H1 (cell line): Measurements from ENCODE around the gene ZFYVE27. TPM values are rescaled to one million over a fixed set of nuclear protein-coding genes. Genes with fewer than 3 reads are reported as not detected.

Experiments
- CTCF ChIA-PET: fragments of 300-600 bp; sonication (Branson Sonifier 250); formaldehyde crosslinking; loops from one replicate; lab custom pipeline; 2021; ENCODE audit not compliant: partially characterized antibody; lab: Charles Lee
- POLR2A ChIA-PET: fragments of 300-600 bp; sonication (Branson Sonifier 250); formaldehyde crosslinking; loops from one replicate; lab custom pipeline; 2021; ENCODE audit warnings: inconsistent platforms; ENCODE audit not compliant: partially characterized antibody; lab: Charles Lee
- DNase-seq, 2 experiments: peaks; one replicate each; pipeline versions ENCODE4 v3.0.0 to v3.0.0-alpha.2; 2010 to 2022; ENCODE audit warnings: low spot score in 2 of 2, low read depth in 1 of 2, mixed read lengths in 1 of 2
- FAIRE-seq: peaks from 2 replicates; lab custom pipeline; 2011; peaks lifted over from hg19 to GRCh38; lab: Jason Lieb, UNC
- H2AFZ ChIP-seq: 2 replicates; pipeline ENCODE4 v1.8.1; 2012; ENCODE audit warnings: low read length, inconsistent platforms
- H2AK5ac ChIP-seq: 2 replicates; pipeline ENCODE4 v1.6.1; 2013; ENCODE audit warnings: low read depth, low read length
- H2BK120ac ChIP-seq: replicated peaks from 2 replicates; pipeline ENCODE3; 2013; ENCODE audit warnings: low read depth, low read length, inconsistent platforms
- H2BK12ac ChIP-seq: 2 replicates; pipeline ENCODE4 v1.6.1; 2013; ENCODE audit warnings: low read depth, low read length
- H2BK15ac ChIP-seq: 2 replicates; pipeline ENCODE4 v1.6.1; 2013; ENCODE audit warnings: low read length
- H2BK20ac ChIP-seq: 2 replicates; pipeline ENCODE4 v1.6.1; 2013; ENCODE audit warnings: low read length
- H2BK5ac ChIP-seq: 2 replicates; pipeline ENCODE4 v1.6.1; 2013; ENCODE audit warnings: low read depth, low read length
- H3K14ac ChIP-seq: 2 replicates; pipeline ENCODE4 v1.6.1; 2013; ENCODE audit warnings: inconsistent platforms; ENCODE audit not compliant: insufficient read length
- H3K18ac ChIP-seq: 2 replicates; pipeline ENCODE4 v1.6.1; 2013; ENCODE audit warnings: low read length; ENCODE audit errors: extremely low read depth
- H3K23ac ChIP-seq: 2 replicates; pipeline ENCODE4 v1.6.1; 2013; ENCODE audit warnings: inconsistent platforms; ENCODE audit not compliant: insufficient read length
- H3K23me2 ChIP-seq: 2 replicates; pipeline ENCODE4 v1.6.1; 2013; ENCODE audit warnings: low read depth, low read length
- H3K27ac ChIP-seq: 2 replicates; pipeline ENCODE4 v1.6.1; 2011; ENCODE audit warnings: low read depth, low read length, inconsistent platforms
- H3K27me3 ChIP-seq, 4 experiments: replicated peaks in 1 of 4; 1 replicate in 1 of 4; 2 replicates in 3 of 4; pipeline versions ENCODE4 v1.6.1 to v1.8.1; 2011 to 2013; ENCODE audit warnings: low read length in 3 of 4, mild to moderate bottlenecking in 3 of 4, inconsistent platforms in 2 of 4, mixed read lengths in 2 of 4, moderate library complexity in 1 of 4; ENCODE audit not compliant: control insufficient read depth in 3 of 4, insufficient read depth in 3 of 4; ENCODE audit errors: extremely low read depth in 1 of 4
- H3K36me3 ChIP-seq, 4 experiments: 2 replicates each; pipeline versions ENCODE4 v1.6.1 to v1.8.1; 2011 to 2013; ENCODE audit warnings: mild to moderate bottlenecking in 4 of 4, low read length in 3 of 4, moderate library complexity in 2 of 4, control low read depth in 1 of 4, inconsistent platforms in 1 of 4; ENCODE audit not compliant: insufficient read depth in 4 of 4, control insufficient read depth in 2 of 4
- H3K4ac ChIP-seq: replicated peaks from 2 replicates; pipeline ENCODE3; 2013; ENCODE audit warnings: low read length, low read depth, mixed read lengths, inconsistent platforms; ENCODE audit not compliant: insufficient read length
- H3K4me1 ChIP-seq, 4 experiments: replicated peaks in 1 of 4; 1 replicate in 1 of 4; 2 replicates in 3 of 4; pipeline versions ENCODE4 v1.6.1 to v1.8.1; 2011 to 2013; ENCODE audit warnings: low read length in 3 of 4, inconsistent platforms in 2 of 4, mixed read lengths in 1 of 4; ENCODE audit not compliant: insufficient read depth in 4 of 4, control insufficient read depth in 3 of 4
- H3K4me2 ChIP-seq, 2 experiments: 2 replicates each; pipeline versions ENCODE4 v1.6.1 to v1.8.1; 2011 to 2013; ENCODE audit warnings: low read depth in 2 of 2, low read length in 2 of 2, control low read depth in 1 of 2, inconsistent platforms in 1 of 2, mild to moderate bottlenecking in 1 of 2; ENCODE audit not compliant: insufficient read depth in 1 of 2
- H3K4me3 ChIP-seq, 4 experiments: fragments of 200-600, 300-600 bp in 1 of 4; sonication (generic), shearing (Covaris generic), sonication (Bioruptor Twin) in 1 of 4; 2 replicates each; pipeline versions ENCODE4 v1.5.1 to v1.8.1; 2011 to 2016; ENCODE audit warnings: low read length in 4 of 4, low read depth in 3 of 4, control low read depth in 2 of 4, inconsistent platforms in 2 of 4, mild to moderate bottlenecking in 2 of 4, mixed read lengths in 1 of 4, moderate library complexity in 1 of 4; ENCODE audit not compliant: insufficient read depth in 2 of 4; ENCODE audit errors: extremely low read depth in 1 of 4
- H3K56ac ChIP-seq: replicated peaks from 2 replicates; pipeline ENCODE3; 2013; ENCODE audit warnings: low read depth, mild to moderate bottlenecking, mixed read lengths, low read length, inconsistent platforms; ENCODE audit not compliant: insufficient read length
- H3K79me1 ChIP-seq: 2 replicates; pipeline ENCODE4 v1.6.1; 2013; ENCODE audit warnings: low read depth, low read length, control low read depth
- H3K79me2 ChIP-seq, 2 experiments: 2 replicates each; pipeline versions ENCODE4 v1.6.1 to v1.8.1; 2012 to 2013; ENCODE audit warnings: low read length in 2 of 2, mild to moderate bottlenecking in 2 of 2, inconsistent platforms in 1 of 2; ENCODE audit not compliant: insufficient read depth in 2 of 2, control insufficient read depth in 1 of 2
- H3K9ac ChIP-seq, 4 experiments: replicated peaks in 1 of 4; 1 replicate in 1 of 4; 2 replicates in 3 of 4; pipeline versions ENCODE4 v1.6.1 to v1.8.1; 2011 to 2013; ENCODE audit warnings: low read depth in 3 of 4, low read length in 3 of 4, control low read depth in 2 of 4, mild to moderate bottlenecking in 2 of 4, moderate library complexity in 2 of 4, inconsistent platforms in 1 of 4; ENCODE audit errors: extremely low read depth in 1 of 4
- H3K9me3 ChIP-seq, 2 experiments: 2 replicates each; pipeline versions ENCODE4 v1.6.1 to v1.8.1; 2012 to 2013; ENCODE audit warnings: mild to moderate bottlenecking in 2 of 2, moderate library complexity in 2 of 2, control low read depth in 1 of 2, inconsistent platforms in 1 of 2, low read depth in 1 of 2, low read length in 1 of 2, mixed read lengths in 1 of 2; ENCODE audit not compliant: insufficient read depth in 2 of 2
- H4K20me1 ChIP-seq, 2 experiments: replicated peaks in 1 of 2; 2 replicates each; pipeline versions ENCODE3 to v1.8.1; 2011 to 2013; ENCODE audit warnings: inconsistent platforms in 2 of 2, low read length in 2 of 2, mild to moderate bottlenecking in 1 of 2; ENCODE audit not compliant: insufficient read depth in 2 of 2, control insufficient read depth in 1 of 2
- H4K5ac ChIP-seq: 2 replicates; pipeline ENCODE4 v1.6.1; 2013; ENCODE audit warnings: low read length, low read depth, mixed read lengths, inconsistent platforms; ENCODE audit not compliant: insufficient read length
- H4K8ac ChIP-seq: 2 replicates; pipeline ENCODE4 v1.8.0; 2013; ENCODE audit warnings: mild to moderate bottlenecking, moderate library complexity, low read length, inconsistent platforms; ENCODE audit not compliant: insufficient read depth; ENCODE audit errors: extremely low read depth
- H4K91ac ChIP-seq: replicated peaks from 2 replicates; pipeline ENCODE3; 2013; ENCODE audit warnings: low read length, mixed read lengths, inconsistent platforms; ENCODE audit not compliant: insufficient read length
- CTBP2 ChIP-seq: IDR thresholded peaks from 2 replicates; pipeline ENCODE4 v1.7.0; 2011; ENCODE audit warnings: borderline replicate concordance, mild to moderate bottlenecking, moderate library complexity, mixed read lengths, low read length; ENCODE audit not compliant: insufficient read depth, insufficient read length
- EGR1 ChIP-seq: IDR thresholded peaks from 2 replicates; pipeline ENCODE4 v1.6.1; 2011; ENCODE audit warnings: low read depth, low read length, borderline replicate concordance
- NRF1 ChIP-seq: IDR thresholded peaks from 2 replicates; pipeline ENCODE4 v1.6.1; 2011; ENCODE audit warnings: mild to moderate bottlenecking, low read depth, low read length, improper control_type of control experiment
- SAP30 ChIP-seq: fragments of 300-600 bp; sonication (generic); IDR thresholded peaks from 2 replicates; pipeline ENCODE4 v1.7.1; 2012; ENCODE audit warnings: low read length, moderate library complexity, mild to moderate bottlenecking, inconsistent platforms; ENCODE audit not compliant: insufficient read depth, insufficient replicate concordance
- SP2 ChIP-seq: IDR thresholded peaks from 2 replicates; pipeline ENCODE4 v1.6.1; 2012; ENCODE audit warnings: mild to moderate bottlenecking, low read length, inconsistent platforms
- YY1 ChIP-seq: IDR thresholded peaks from 2 replicates; pipeline ENCODE4 v1.6.1; 2011; ENCODE audit warnings: low read depth, mild to moderate bottlenecking, low read length
- WGBS, 2 experiments: shearing (Covaris generic) in 1 of 2; methylation state at CpG; one replicate each; pipeline versions ENCODE4 v1.1.6 to v1.1.7; 2013 to 2015; ENCODE audit warnings: low lambda C conversion rate in 2 of 2, mixed read lengths in 2 of 2, inconsistent platforms in 1 of 2, low coverage in 1 of 2, missing lambda C conversion rate in 1 of 2; ENCODE audit not compliant: insufficient replicate concordance in 2 of 2, insufficient coverage in 1 of 2, insufficient read length in 1 of 2; ENCODE audit errors: extremely low coverage in 1 of 2, missing lambda C conversion rate in 1 of 2; 5-methylcytosine and 5-hydroxymethylcytosine counted together
- polyA plus RNA-seq, 7 experiments: library from polyadenylated mRNA; depleted of rRNA in 3 of 7; stranded (reverse) in 5 of 7; unstranded in 2 of 7; fragments of >200 nt in 5 of 7; fragments of 200-250 nt in 2 of 7; gene quantifications; 1 replicate in 5 of 7; 2 replicates in 1 of 7; 4 replicates in 1 of 7; pipeline versions ENCODE4 v1.2.1 to v1.2.3, GENCODE V29; 2011 to 2013; ENCODE audit warnings: missing spikeins in 2 of 7, mixed read lengths in 2 of 7
- total RNA-seq: library from RNA; stranded (reverse); fragmentation: NEBNext Ultra II Directional; extraction: Animal tissue kit (Norgen Biotek cat#: 25700); gene quantifications from 2 replicates; pipeline ENCODE4 v1.2.1, GENCODE V29; 2021
- TF ChIP-seq, protein P1 (sequence below): IDR thresholded peaks from 2 replicates; pipeline ENCODE4 v1.6.1; 2012; ENCODE audit warnings: low read length, inconsistent platforms

ZFYVE27 gene
- total and polyA plus RNA-seq, 2 of the 8 experiments (the other 6 are each of a cell fraction or from before 2014, with no cell fraction given): 16.6 to 19.8 TPM

DNA sequence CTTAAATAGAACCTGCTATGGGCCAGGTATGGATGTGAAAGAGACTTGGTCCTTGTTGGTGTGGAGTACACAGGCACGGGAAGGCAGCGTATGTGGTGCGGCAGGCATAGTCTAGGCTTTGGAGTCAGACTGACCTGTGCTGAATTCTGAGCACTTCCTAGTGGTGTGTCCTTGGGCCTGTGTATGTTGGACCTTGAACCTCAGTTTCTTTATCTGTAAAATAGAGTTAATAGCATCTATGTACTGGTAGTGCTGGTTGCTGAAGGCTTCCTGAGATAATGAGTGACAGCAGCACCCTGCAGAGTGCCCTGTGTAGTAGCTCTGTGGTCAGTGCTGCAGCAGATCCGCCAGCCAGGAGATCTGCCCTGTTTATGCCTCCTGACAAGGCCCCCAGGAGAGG is 40.2 kb downstream of the ZFYVE27 start:
- no peak overlapping the region for H2BK20ac ChIP-seq
- no peaks in the 10 kb centered on the region for H4K20me1 ChIP-seq
- H2AK5ac ChIP-seq: no peak overlapping the region
- 93% methylated on average over 4 of the region's 4 CpGs; no CpG with 5 or more reads in 1 of the 2 experiments for WGBS, 2 experiments
- no peak overlapping the region for H3K27ac ChIP-seq
- H3K4ac ChIP-seq: no peak overlapping the region
- no peak overlapping the region for H2AFZ ChIP-seq
- no peak overlapping the region for H3K9ac ChIP-seq
- no peak overlapping the region for H4K91ac ChIP-seq
- H3K18ac ChIP-seq: no peak overlapping the region
- TF ChIP-seq SAP30 (no peak), SP2 (no peak), EGR1 (no peak), CTBP2 (no peak), NRF1 (no peak), YY1 (no peak)
- TF ChIP-seq, protein P1, sequence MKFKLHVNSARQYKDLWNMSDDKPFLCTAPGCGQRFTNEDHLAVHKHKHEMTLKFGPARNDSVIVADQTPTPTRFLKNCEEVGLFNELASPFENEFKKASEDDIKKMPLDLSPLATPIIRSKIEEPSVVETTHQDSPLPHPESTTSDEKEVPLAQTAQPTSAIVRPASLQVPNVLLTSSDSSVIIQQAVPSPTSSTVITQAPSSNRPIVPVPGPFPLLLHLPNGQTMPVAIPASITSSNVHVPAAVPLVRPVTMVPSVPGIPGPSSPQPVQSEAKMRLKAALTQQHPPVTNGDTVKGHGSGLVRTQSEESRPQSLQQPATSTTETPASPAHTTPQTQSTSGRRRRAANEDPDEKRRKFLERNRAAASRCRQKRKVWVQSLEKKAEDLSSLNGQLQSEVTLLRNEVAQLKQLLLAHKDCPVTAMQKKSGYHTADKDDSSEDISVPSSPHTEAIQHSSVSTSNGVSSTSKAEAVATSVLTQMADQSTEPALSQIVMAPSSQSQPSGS: no peak
- no peak overlapping the region for H2BK12ac ChIP-seq
- DNase-seq (no peak), FAIRE-seq (no peak)
- ChIA-PET CTCF (interaction anchor here (1.0 to 8.8 kb wide), 3 partner anchors 15 to 23 kb away, joined by 3 to 98 read pairs (median 10); no protein-coding TSS in a partner anchor), POLR2A (interaction anchor here (0.9 kb wide), 1 partner anchor 9 kb away, joined by 3 read pairs; no protein-coding TSS in a partner anchor)
- no peak overlapping the region for H2BK15ac ChIP-seq
- peaks cover 0 to 15% (median 12%) of the 10 kb centered on the region in 4 experiments; a peak in 5 of 7 replicates for H3K27me3 ChIP-seq
- no peak overlapping the region for H3K4me2 ChIP-seq
- no peak overlapping the region for H2BK120ac ChIP-seq
- H3K23me2 ChIP-seq: peaks cover 1% of the 10 kb centered on the region; the same call in 1 of the 2 replicates
- H3K4me1 ChIP-seq: peaks cover 2 to 16% (median 9%) of the 10 kb centered on the region in 4 experiments
- no peak overlapping the region for H3K56ac ChIP-seq
- no peaks in the 10 kb centered on the region for H3K36me3 ChIP-seq
- H4K8ac ChIP-seq: no peak overlapping the region
- no peaks in the 10 kb centered on the region for H3K9me3 ChIP-seq
- no peaks in the 10 kb centered on the region; the same call in 1 of the 2 replicates for H3K79me1 ChIP-seq
- no peak overlapping the region for H3K14ac ChIP-seq
- H3K23ac ChIP-seq: no peak overlapping the region
- H3K4me3 ChIP-seq: no peak overlapping the region
- H3K79me2 ChIP-seq: no peaks in the 10 kb centered on the region
- H2BK5ac ChIP-seq: no peak overlapping the region
- H4K5ac ChIP-seq: no peak overlapping the region
